Stomach (tissue), 9 donors: ENCODE data around the gene GRIA1. TPM values are rescaled to one million over a fixed set of nuclear protein-coding genes. Genes with fewer than 3 reads are reported as not detected.
A peak's percentile ranks its signal among the peaks of the same experiment; 100 is the strongest.

Experiments used
- DNase-seq, 2 donors: peaks; one replicate each; pipeline versions ENCODE4 v3.0.0 to v3.0.0-alpha.2; 2013 to 2019
- H3K27ac ChIP-seq, 5 donors: fragments of 200-600 bp in 4 of 5; sonication (generic) in 4 of 5; one replicate each; pipeline ENCODE4 v1.5.1; 2013 to 2019; ENCODE audit warnings: mild to moderate bottlenecking in 1 of 5, moderate library complexity in 1 of 5
- H3K27me3 ChIP-seq, 3 donors: fragments of 200-600 bp; sonication (generic); one replicate each; pipeline ENCODE4 v1.5.1; 2017 to 2019; ENCODE audit warnings: mixed run types in 1 of 3
- H3K36me3 ChIP-seq, 4 donors: fragments of 200-600 bp; sonication (generic); 1 replicate in 3 of 4; 2 replicates in 1 of 4; pipeline ENCODE4 v1.5.1; 2016 to 2019
- H3K4me1 ChIP-seq, 4 donors: fragments of 200-600 bp; sonication (generic); one replicate each; pipeline ENCODE4 v1.5.1; 2016 to 2019
- H3K4me3 ChIP-seq, 4 donors: fragments of 200-600 bp; sonication (generic) in 3 of 4; one replicate each; pipeline ENCODE4 v1.5.1; 2016 to 2019; ENCODE audit warnings: mild to moderate bottlenecking in 1 of 4
- H3K9me3 ChIP-seq, 4 donors: fragments of 200-600 bp; sonication (generic); one replicate each; pipeline ENCODE4 v1.5.1; 2016 to 2019
- CTCF ChIP-seq, 7 experiments: fragments of 450-650 bp in 4 of 7; fragments of 200-600 bp in 3 of 7; sonication (generic) in 3 of 7; IDR thresholded peaks; one replicate each; pipeline ENCODE4 v1.5.1; 2016 to 2019; ENCODE audit warnings: antibody characterized with exemption in 7 of 7, control low read depth in 2 of 7, mild to moderate bottlenecking in 1 of 7
- EP300 ChIP-seq: sonication (generic); formaldehyde crosslinking; IDR thresholded peaks from one replicate; pipeline ENCODE4 v1.6.1; 2017; ENCODE audit warnings: antibody characterized with exemption
- POLR2A ChIP-seq, 4 donors: fragments of 450-650 bp; IDR thresholded peaks; one replicate each; pipeline ENCODE4 v1.6.1; 2016; ENCODE audit warnings: antibody characterized with exemption in 4 of 4, control low read depth in 2 of 4, mild to moderate bottlenecking in 1 of 4, moderate library complexity in 1 of 4
- POLR2AphosphoS5 ChIP-seq, 3 donors: sonication (generic); formaldehyde crosslinking; IDR thresholded peaks; one replicate each; pipeline ENCODE4 v1.6.1; 2016; ENCODE audit warnings: antibody characterized with exemption in 3 of 3
- WGBS, 5 donors: extraction: QIAGEN DNeasy Blood & Tissue Kit in 3 of 5; methylation state at CpG; one replicate each; pipeline versions ENCODE4 v1.1.5 to v1.1.7; 2013 to 2018; 5-methylcytosine and 5-hydroxymethylcytosine counted together
- intact Hi-C: fragments of 100-400 bp; cut with DNase I; formaldehyde crosslinking; loops from one replicate; pipeline ENCODE4 v1.15.1; 2023; ENCODE audit warnings: low total_unique reads
- polyA plus RNA-seq, 3 donors: library from polyadenylated mRNA; stranded (reverse); fragments of 200-250 nt; gene quantifications; one replicate each; pipeline ENCODE4 v1.2.3, GENCODE V29; 2013
- total RNA-seq, 5 donors: library from RNA; depleted of rRNA; stranded (reverse); fragments of >200 nt; gene quantifications; one replicate each; pipeline versions ENCODE4 v1.1.0 to v1.2.3, GENCODE V29; 2014 to 2016
- donor health status: healthy with polysubstance abuse.
- donor health status: Bipolar disorder and iron deficiency.
- donor health status: healthy.

The GRIA1 gene
- total and polyA plus RNA-seq, 8 donors = 0.03 to 2.6 (median 0.29) TPM; not detected in 3

- intact Hi-C loops = no loop called here
- Histone ChIP-seq H3K27me3 (no peaks in the 10 kb centered on the region), H3K27ac (no peak overlapping the region), H3K4me1 (no peaks in the 10 kb centered on the region), H3K9me3 (no peaks in the 10 kb centered on the region), H3K36me3 (no peaks in the 10 kb centered on the region), H3K4me3 (no peak overlapping the region)
- TF ChIP-seq POLR2A (IDR thresholded peaks at IDR 0.05) = no peak
- no peak for TF ChIP-seq POLR2AphosphoS5 (IDR thresholded peaks at IDR 0.05)
- TF ChIP-seq CTCF (IDR thresholded peaks at IDR 0.05) = no peak
- no peak for TF ChIP-seq EP300
- no peak for DNase-seq
- WGBS, 5 donors = 65 to 72% (median 68%) methylated on average over 2 of the region's 2 CpGs
Observed at GRCh38 chr5:153671653-153672346, 181.3 kb downstream of the GRIA1 start.

GRCh38 chr5:153672347-153673090 lies 182.0 kb downstream of the GRIA1 start:
- 62 to 78% (median 71%) methylated on average over 6 of the region's 6 CpGs for WGBS, 5 donors
- no peak overlapping the region for H3K27ac ChIP-seq
- DNase-seq = peak in 1 of 2 donors; percentile 18
- intact Hi-C loops = no loop called here
- no peaks in the 10 kb centered on the region for H3K4me1 ChIP-seq
- H3K36me3 ChIP-seq = no peaks in the 10 kb centered on the region
- no peaks in the 10 kb centered on the region for H3K27me3 ChIP-seq
- H3K4me3 ChIP-seq = no peak overlapping the region
- TF ChIP-seq CTCF (IDR thresholded peaks at IDR 0.05) (no peak), POLR2AphosphoS5 (IDR thresholded peaks at IDR 0.05) (no peak), POLR2A (IDR thresholded peaks at IDR 0.05) (no peak), EP300 (no peak)
- H3K9me3 ChIP-seq = no peaks in the 10 kb centered on the region

GRCh38 chr5:153674356-153674755 lies 183.9 kb downstream of the GRIA1 start:
- intact Hi-C loops = no loop called here
- TF ChIP-seq POLR2A (IDR thresholded peaks at IDR 0.05) (no peak), POLR2AphosphoS5 (IDR thresholded peaks at IDR 0.05) (no peak), EP300 (no peak), CTCF (IDR thresholded peaks at IDR 0.05) (no peak)
- no peak for DNase-seq
- Histone ChIP-seq H3K9me3 (no peaks in the 10 kb centered on the region), H3K36me3 (no peaks in the 10 kb centered on the region), H3K4me3 (no peak overlapping the region), H3K27ac (no peak overlapping the region), H3K4me1 (no peaks in the 10 kb centered on the region), H3K27me3 (no peaks in the 10 kb centered on the region)
- 80 to 91% (median 87%) methylated on average over 4 of the region's 4 CpGs for WGBS, 5 donors

GRCh38 chr5:153676406-153676805 lies 185.9 kb downstream of the GRIA1 start:
- 34 to 57% (median 45%) methylated on average over 3 of the region's 3 CpGs for WGBS, 5 donors
- no peak for TF ChIP-seq CTCF (IDR thresholded peaks at IDR 0.05)
- no peak for TF ChIP-seq EP300
- TF ChIP-seq POLR2AphosphoS5 (IDR thresholded peaks at IDR 0.05) = no peak
- TF ChIP-seq POLR2A (IDR thresholded peaks at IDR 0.05) = no peak
- H3K27me3 ChIP-seq = no peaks in the 10 kb centered on the region
- intact Hi-C loops = no loop called here
- DNase-seq = no peak
- H3K4me3 ChIP-seq = no peak overlapping the region
- no peak overlapping the region for H3K27ac ChIP-seq
- no peaks in the 10 kb centered on the region for H3K4me1 ChIP-seq
- H3K9me3 ChIP-seq = no peaks in the 10 kb centered on the region
- H3K36me3 ChIP-seq = no peaks in the 10 kb centered on the region
